Posterior cingulate gyrus (tissue), 11 donors: ENCODE measurements around the gene FBXL19.

Source experiments
- DNase-seq, 10 donors: peaks; one replicate each; pipeline versions ENCODE4 v3.0.0 to v3.0.0-alpha.2; 2020 to 2021; ENCODE audit warnings: mixed read lengths in 3 of 10
- intact Hi-C: fragments of 100-400 bp; cut with DNase I; formaldehyde crosslinking; loops from one replicate; pipeline ENCODE4 v1.15.1; 2023

The FBXL19 gene

DNA sequence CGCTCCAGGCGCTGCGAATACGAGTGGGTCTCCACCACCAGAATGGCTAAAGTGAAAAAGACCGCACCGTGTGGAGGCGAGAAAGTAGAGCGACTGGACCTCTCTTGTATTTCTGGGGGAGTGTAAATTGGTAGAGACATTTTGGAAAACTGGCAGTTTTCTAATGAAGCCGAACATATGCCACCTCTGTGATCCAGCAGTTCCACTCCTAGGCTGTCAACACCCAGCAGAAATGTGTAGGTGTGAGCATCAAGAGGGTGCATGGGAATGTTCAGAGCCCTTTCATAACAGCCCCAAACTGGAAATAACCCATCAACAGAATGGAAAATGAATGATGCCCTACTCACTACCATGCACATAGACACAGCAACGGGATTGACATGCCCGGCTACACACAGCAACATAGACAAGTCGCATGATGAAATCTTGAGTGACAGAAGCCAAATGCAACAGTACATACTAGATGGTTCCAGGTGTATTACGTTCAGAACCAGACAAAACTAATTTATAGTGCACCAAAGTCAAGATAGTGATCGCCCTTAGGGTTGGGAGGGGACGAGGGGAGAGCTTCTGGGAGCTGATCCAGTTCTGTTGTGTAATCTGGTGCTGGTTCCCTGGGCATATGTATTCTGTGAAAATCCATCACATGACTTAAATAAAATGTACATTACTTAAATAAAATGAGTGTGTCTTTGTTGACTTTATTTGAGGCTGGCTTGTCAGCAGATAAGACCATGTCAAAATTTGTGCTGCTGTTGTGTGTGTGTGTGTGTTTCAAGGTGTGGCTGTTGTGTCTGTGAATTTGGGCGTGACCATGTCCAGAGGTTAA is 28.6 kb upstream of the FBXL19 start:
- intact Hi-C loops = loop anchor here (2.0 kb wide), 1 partner anchor 28 kb away; the partner anchor contains the start of gene FBXL19
- DNase-seq = peak in 2 of 10 donors; percentile 28 to 61

DNA sequence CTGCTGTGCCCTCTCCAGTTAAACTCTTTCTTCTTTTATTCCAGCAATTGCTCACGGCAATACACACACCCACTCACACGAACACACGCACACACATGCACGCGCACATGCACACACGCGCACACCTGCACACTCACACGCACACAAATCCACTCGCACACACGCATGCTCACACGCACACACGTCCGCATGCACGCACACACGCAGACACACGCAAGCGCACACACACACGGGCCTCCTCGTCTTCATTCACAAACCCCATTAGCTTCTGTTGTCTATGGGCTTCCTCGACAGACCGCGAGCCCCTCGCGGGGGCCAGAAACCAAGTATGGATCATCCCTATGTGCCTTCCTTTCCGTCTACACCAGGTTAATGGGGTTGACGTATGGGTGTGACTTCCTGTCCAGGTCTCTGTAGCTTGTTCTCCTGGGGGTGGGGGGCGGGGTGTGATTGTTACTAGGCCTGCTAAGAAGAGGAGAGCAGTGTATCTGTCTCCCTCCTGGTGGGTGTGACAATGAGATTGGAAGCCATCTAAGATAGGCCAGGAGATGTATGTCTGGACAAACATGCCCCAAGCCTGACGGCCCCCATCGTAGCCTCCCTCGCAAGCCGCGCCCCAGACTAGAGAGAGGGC is 27.6 kb upstream of the FBXL19 start:
- intact Hi-C loops = loop anchor here (2.0 kb wide), 1 partner anchor 27 kb away; the partner anchor contains the start of gene FBXL19
- peak in 1 of 10 donors; percentile 33 for DNase-seq

DNA sequence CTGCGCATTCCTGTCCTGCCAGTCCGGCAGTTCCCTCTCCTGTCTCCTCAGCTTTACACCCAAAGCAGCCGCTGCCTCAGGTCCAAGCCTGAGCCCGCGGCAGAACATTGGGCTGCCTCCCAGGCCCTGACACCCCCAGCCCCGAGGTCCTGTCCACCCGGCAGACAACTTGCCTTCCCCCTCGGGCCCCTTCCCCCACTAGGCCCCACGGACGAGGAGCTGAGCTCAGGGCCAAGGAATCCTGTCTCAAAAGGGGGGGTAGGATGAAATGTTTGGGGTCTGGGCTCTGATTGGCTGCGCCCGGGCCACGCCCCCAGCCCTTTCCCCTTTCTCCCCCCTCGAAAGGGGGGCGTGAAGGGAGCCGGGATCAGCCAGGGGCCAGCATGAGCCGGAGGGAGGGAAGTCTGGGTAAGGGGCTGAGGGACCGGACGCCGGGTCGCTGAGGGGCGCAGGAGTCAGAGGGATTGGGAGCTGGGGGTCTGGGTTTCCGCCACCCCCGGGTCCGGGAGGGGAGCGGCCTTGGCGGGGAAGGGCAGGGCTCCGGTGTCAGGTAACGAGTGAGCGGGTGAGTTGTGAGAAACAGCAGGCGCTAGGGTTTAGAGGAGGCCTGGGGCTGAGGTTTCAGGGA is 27.0 kb upstream of the FBXL19 start, which contains the start of gene CTF1:
CTF1 (plus strand) TSS at position 354 of the 628 bp plus-strand sequence; CDS start at position 384, 30 bp downstream.
- intact Hi-C loops = no loop called here
- peak in 7 of 10 donors; percentile 42 to 93 (median 58) for DNase-seq

DNA sequence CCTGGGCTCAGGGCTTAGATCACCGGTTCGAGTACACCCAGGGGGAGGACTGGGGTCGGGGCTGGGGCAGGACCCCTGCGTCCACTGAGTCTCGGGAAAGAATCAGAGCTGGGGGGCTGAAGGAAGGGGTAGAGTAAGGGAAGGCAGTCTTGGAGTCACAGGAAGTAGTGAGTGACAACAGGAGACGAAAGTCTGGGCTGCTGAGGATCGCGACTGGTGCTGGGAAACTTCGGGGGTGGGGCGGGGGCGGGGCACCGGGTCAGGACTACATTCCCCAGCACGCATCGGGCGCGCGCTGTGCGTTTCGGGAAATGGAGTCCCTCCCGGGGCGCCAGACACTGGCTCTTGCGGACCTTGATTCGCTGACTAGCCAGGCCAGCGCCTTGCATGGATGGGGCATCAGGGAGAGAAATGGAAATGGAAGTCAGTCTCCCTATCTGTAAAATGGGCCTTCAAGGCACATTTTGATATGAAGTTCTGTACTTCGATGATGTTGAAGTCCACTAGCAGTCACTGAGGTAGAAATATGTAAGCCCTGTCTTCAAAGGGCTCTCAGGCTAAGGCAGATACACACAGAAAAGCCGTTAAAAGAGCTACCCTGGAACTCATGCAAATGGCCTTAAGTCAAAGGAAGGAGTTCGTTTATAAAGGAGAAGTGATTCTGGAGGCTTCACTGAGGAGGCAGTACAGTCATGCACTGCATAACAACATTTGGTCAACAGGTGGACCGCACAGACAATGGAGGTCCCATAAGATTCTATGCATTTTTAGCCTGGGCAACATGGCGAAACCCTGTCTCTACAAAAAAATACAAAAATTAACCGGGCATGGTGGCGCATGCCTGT is 26.3 kb upstream of the FBXL19 start:
- intact Hi-C loops = no loop called here
- DNase-seq = peak; percentile 84 to 98 (median 90)

DNA sequence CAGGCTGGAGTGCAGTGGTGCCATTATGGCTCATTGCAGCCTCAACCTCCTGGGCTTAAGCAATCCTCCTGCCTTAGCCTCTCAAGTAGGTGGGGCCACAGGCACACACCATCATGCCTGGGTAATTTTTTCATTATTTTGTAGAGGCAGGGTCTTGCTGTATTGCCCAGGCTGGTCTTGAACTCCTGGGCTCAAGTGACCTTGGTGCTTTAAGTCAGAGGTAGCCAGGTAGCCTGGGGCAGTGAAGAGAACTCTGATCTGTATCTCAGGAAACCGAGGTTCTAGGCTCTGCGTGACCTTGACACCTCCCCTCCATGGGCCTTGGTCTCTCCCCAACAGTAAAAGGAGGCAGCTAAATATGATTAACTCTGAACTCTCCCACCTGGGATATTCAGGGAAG is 23.6 kb upstream of the FBXL19 start:
- intact Hi-C loops = loop anchor here (10.0 kb wide), 1 partner anchor 55 kb away; no protein-coding TSS in a partner anchor
- no peak for DNase-seq

DNA sequence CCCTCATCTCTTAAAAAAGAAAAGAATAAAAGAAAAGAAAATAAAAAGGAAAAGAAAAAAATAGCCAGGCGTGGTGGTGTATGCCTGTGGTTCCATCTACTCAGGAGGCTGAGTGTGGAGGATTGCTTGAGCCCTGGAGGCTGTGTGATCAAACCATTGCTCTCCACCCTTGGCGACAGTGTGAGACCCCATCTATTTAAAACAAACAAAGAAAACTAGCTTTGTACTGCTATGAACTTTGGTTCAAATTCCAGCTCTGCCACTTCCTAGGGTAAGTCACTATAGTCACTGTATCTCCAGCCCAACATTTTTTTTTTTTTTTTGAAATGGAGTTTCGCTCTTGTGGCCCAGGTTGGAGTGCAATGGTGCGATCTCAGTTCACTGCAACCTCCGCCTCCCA is 22.8 kb upstream of the FBXL19 start:
- DNase-seq = no peak
- intact Hi-C loops = loop anchor here (10.0 kb wide), 1 partner anchor 56 kb away; no protein-coding TSS in a partner anchor

DNA sequence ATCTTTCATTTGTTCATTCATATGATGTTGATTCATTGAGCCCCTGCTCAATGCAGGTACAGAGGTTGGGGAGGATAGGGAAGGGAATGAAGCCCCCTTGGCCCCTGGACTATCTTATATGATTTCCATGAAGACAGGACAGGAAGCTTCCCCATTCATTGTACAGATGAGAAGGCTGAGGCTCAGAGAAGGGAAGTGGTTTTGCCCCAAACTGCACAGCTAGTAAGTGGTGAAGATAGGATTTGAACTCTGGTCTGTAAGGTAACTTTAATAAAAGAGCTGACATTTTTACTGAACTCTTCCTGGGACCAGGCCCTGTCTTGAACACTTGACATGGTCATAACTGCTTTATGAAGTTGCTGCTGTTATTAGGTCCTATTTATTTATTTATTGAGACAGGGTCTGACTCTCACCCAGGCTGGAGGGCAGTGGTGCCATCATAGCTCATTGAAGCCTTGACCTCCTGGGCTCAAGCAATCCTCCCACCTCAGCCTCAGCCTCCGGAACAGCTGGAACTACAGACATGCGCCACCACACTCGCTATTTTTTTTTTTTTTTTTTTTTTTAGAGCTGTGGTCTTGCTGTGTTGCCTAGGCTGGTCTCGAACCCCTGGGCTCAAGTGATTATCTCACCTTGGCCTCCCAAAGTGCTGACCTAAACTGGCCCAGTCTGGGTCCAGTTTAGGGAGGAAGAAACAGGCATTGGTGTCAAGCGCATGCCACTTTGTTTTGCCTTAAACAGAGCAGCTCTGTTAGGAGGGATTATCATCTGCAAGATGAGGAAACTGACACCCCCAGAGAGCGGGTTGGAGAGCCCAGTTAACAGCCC is 22.0 kb upstream of the FBXL19 start:
- intact Hi-C loops = loop anchor here (2.0 to 10.0 kb wide), 2 partner anchors 19 to 57 kb away; no protein-coding TSS in a partner anchor
- no peak for DNase-seq

DNA sequence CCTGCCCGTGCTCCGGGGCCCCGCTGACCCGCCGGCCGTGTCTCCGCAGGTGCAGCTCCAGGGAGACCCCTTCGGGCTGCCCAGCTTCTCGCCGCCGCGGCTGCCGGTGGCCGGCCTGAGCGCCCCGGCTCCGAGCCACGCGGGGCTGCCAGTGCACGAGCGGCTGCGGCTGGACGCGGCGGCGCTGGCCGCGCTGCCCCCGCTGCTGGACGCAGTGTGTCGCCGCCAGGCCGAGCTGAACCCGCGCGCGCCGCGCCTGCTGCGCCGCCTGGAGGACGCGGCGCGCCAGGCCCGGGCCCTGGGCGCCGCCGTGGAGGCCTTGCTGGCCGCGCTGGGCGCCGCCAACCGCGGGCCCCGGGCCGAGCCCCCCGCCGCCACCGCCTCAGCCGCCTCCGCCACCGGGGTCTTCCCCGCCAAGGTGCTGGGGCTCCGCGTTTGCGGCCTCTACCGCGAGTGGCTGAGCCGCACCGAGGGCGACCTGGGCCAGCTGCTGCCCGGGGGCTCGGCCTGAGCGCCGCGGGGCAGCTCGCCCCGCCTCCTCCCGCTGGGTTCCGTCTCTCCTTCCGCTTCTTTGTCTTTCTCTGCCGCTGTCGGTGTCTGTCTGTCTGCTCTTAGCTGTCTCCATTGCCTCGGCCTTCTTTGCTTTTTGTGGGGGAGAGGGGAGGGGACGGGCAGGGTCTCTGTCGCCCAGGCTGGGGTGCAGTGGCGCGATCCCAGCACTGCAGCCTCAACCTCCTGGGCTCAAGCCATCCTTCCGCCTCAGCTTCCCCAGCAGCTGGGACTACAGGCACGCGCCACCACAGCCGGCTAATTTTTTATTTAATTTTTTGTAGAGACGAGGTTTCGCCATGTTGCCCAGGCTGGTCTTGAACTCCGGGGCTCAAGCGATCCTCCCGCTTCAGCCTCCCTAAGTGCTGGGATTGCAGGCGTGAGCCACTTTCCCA is 21.1 kb upstream of the FBXL19 start:
- intact Hi-C loops = loop anchor here (2.0 to 10.0 kb wide), 2 partner anchors 18 to 58 kb away; no protein-coding TSS in a partner anchor
- peak in 9 of 10 donors; percentile 37 to 94 (median 61) for DNase-seq

DNA sequence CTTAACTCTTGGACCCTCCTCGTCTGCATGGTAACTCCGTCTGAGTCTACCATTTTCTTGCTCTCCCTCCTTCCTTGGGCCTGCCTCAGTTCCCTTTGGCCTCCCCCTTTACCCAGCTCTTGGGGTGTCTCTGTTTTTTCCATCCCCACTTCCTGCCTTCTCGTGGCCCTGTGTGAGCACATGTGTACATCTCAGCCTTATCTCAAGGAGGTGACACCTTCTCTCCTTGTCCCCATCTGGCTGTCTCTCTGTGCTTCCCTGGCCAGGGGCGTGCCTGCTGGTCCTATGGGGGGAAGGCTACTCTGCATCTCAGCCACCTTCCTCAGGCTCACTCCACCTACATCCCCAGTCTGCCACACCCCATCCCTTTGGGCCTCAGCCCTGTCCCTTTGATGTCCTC is 20.4 kb upstream of the FBXL19 start:
- DNase-seq = no peak
- intact Hi-C loops = loop anchor here (2.0 to 10.0 kb wide), 2 partner anchors 18 to 58 kb away; no protein-coding TSS in a partner anchor

DNA sequence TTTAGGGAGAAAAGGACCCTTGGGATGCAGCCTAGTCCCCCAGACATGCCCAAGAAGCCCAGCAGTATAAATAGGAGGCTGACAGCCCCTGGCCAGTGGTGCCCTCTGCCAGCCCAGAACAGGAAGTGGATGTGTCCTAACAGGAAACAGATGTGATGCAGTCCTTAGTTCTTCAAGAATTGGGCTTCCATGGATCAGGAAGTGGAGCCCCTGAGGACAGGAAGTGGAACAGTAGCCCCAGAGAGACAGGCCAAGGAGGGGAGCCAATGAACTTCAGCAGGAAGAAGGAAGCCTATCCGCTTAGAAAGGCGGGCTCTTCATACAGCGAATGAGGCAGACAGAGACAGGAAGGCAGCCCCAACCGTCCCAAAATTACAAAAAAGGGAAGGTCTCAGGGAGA is 19.8 kb upstream of the FBXL19 start:
- no peak for DNase-seq
- intact Hi-C loops = loop anchor here (2.0 to 10.0 kb wide), 2 partner anchors 17 to 59 kb away; no protein-coding TSS in a partner anchor

DNA sequence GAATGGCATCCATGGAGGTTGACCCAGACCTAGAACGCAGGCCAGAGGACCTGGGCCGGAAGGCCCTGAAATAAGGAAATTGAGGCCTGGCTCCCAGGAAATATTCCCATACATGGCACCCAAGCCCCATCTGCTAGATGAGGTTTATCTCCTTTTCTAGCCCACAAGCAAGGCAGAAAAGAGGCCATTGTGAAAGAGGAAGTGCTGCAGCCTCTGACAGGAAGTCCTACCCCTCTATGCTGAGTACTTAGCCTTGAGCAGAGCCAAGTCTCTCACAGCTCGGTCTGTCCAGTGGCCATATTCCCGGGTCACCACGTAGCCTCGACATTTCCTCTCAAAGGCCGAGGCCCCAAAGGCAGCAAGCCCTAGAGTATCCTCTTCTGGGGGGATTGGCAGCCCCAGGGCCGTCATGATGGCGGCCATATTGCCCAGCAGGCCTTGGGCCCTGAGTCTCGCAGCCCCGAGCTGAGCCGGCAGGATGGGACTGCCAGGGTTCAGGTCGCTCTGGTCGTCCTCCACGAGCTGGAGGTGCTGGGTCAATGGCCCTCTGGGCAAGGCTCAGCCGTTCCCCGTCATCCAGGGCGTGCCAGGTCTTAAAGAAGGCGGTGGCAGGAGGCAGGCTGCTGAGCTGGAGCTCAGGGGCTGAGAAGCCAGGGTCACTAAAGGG is 19.1 kb upstream of the FBXL19 start:
- intact Hi-C loops = loop anchor here (10.0 kb wide), 1 partner anchor 59 kb away; no protein-coding TSS in a partner anchor
- no peak for DNase-seq

DNA sequence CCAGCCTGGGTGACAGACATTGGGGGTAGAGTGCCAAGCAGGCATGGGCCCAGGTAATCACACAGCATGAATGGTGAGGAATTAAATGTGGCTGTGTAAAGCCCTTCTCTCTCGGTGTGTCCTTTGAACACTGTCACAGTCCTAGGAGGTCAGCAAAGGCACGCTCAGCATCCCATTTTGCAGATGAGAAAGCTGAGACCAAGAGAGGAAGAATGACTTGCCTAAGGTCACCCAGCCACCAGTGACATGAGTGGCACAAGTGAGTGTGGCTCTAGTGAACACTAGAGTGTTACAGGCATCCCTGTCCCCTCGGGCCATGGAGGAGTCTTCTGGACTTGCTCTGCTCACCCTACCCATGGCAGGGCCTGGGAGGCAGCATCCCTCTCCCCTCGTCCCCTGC is 16.3 kb upstream of the FBXL19 start:
- intact Hi-C loops = loop anchor here (10.0 kb wide), 1 partner anchor 62 kb away; no protein-coding TSS in a partner anchor
- DNase-seq = no peak

DNA sequence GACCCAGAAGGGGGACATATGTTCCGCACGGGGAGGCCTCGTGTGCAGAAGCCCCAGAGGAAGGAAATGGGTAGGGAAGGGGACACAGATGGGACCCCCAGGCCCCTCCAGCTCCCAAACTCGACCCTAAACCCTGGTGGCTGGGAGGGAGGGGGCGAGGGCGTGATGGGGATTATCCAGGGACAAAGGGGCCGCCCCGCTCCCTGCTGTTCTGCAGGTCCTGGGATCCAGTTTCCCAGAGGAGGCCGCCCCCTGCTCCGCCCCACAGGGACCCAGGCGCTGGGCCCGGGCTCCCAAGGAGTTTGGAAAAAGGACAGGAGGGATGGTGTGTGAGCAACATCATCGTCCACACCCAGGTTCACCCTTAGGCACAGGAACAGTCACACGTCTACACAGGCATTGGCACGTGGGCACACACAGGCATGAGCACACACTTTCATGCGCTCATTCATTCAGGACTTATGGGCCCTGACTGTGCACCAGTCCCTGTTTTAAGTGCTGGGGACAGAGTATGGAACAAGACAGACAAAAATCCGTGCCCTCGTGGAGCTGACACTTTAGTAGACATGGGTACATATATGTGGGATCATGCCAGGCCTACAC is 12.8 kb upstream of the FBXL19 start:
- intact Hi-C loops = no loop called here
- DNase-seq = no peak

DNA sequence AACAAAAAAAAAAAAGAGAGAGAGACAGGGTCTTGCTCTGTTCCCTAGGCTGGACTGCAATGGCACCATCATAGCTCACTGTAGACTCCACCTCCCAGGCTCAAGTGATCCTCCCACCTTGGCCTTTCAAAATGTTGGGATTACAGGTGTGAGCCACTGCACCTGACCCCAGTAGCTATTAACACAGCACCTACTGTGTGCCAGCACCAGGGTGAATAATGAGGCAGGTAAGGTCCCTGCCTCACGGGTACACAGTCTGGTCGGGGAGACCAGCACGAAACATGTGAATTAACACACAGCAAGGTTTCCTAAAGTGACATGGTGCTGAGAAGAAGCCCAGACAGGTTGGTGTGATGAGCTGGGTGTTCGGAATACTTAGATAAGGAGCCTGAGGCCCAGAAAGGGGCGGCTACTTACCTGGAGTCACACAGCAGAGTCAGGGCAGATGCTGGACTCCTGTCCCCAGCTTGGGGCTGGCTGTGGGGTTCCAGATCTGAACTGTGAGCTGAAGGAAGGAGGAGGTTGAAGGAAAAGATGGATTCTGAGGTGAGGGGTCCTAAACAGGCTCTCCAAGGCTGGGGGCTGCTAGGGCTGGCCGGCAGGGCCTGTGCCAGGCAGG is 10.5 kb upstream of the FBXL19 start:
- intact Hi-C loops = no loop called here
- no peak for DNase-seq

DNA sequence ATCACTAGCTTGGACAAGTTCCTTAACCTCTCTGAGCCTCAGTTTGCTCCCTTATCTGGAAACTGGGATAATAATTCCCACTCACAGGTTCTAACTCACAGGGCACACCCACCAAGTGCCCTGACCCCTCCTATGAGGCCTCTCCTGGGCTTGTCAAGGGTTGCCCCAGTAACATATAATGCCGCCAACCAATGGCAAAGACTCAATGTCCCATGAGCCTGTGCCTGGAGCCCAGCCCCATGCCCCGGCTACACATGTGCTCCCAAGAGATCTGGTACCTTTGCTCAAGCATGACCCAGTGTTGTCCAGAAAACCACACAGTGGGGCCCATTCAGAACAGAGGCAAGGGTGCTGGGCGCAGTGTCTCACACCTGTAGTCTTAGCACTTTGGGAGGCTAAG is 8.5 kb upstream of the FBXL19 start:
- DNase-seq = no peak
- intact Hi-C loops = no loop called here

DNA sequence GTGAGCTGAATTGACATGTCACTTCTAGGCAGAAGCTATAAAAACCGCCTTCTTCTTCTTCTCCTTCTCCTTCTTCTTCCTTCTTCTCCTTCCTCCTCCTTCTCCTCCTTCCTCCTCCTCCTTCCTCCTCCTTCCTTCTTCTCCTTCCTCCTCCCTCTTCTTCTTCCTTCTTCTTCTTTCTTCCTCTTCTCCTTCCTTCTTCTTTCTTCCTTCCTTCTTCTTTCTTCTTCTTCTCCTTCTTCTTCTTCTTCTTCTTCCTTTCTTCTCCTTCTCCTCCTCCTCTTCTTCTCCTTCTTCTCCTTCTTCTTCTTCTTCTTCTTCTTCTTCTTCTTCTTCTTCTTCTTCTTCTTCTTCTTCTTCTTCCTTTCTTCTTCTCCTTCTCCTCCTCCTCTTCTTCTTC is 4.8 kb upstream of the FBXL19 start:
- intact Hi-C loops = no loop called here
- DNase-seq = no peak
